Endodermal cell (in vitro differentiated cells): ENCODE results near the gene ACHE. TPM values are rescaled to one million over a fixed set of nuclear protein-coding genes. Genes with fewer than 3 reads are reported as not detected.
A peak's percentile ranks its signal among the peaks of the same experiment; 100 is the strongest.

Experiments used
- DNase-seq: peaks from one replicate; pipeline ENCODE4 v3.0.0-alpha.2; 2017
- H3K27ac ChIP-seq: 2 replicates; pipeline ENCODE4 v1.5.1; 2013; ENCODE audit warnings: mild to moderate bottlenecking, low read depth, low read length, moderate library complexity
- H3K27me3 ChIP-seq: 2 replicates; pipeline ENCODE4 v1.6.1; 2013; ENCODE audit warnings: mild to moderate bottlenecking, low read length, moderate library complexity; ENCODE audit not compliant: insufficient read depth, control insufficient read depth, poor library complexity, severe bottlenecking
- H3K36me3 ChIP-seq: 2 replicates; pipeline ENCODE4 v1.7.0; 2013; ENCODE audit warnings: mild to moderate bottlenecking, low read length, moderate library complexity; ENCODE audit not compliant: control insufficient read depth, insufficient read depth
- H3K4me1 ChIP-seq: one replicate; pipeline ENCODE4 v1.7.0; 2013; ENCODE audit warnings: low read length; ENCODE audit not compliant: control insufficient read depth, insufficient read depth
- H3K4me3 ChIP-seq: 2 replicates; pipeline ENCODE4 v1.5.1; 2013; ENCODE audit warnings: mild to moderate bottlenecking, low read length, moderate library complexity
- H3K9ac ChIP-seq: 2 replicates; pipeline ENCODE4 v1.6.1; 2013; ENCODE audit warnings: mild to moderate bottlenecking, low read length, moderate library complexity; ENCODE audit not compliant: poor library complexity, severe bottlenecking; ENCODE audit errors: extremely low read depth
- H3K9me3 ChIP-seq: 2 replicates; pipeline ENCODE4 v1.6.1; 2013; ENCODE audit warnings: mild to moderate bottlenecking, low read length, moderate library complexity; ENCODE audit not compliant: control insufficient read depth
- H3K27ac Mint-ChIP-seq: 2 replicates; pipeline ENCODE4 v1.8.0; 2020; ENCODE audit warnings: mixed read lengths
- H3K27me3 Mint-ChIP-seq: 2 replicates; pipeline ENCODE4 v1.8.0; 2021; ENCODE audit warnings: mild to moderate bottlenecking, mixed read lengths; ENCODE audit not compliant: insufficient read depth
- H3K36me3 Mint-ChIP-seq: 2 replicates; pipeline ENCODE4 v1.8.0; 2020; ENCODE audit warnings: low read depth, mixed read lengths
- H3K4me1 Mint-ChIP-seq: 2 replicates; pipeline ENCODE4 v1.8.0; 2020; ENCODE audit warnings: mixed read lengths
- H3K4me3 Mint-ChIP-seq: 2 replicates; pipeline ENCODE4 v1.8.0; 2020; ENCODE audit warnings: mild to moderate bottlenecking, moderate library complexity, mixed read lengths
- H3K9me3 Mint-ChIP-seq: 2 replicates; pipeline ENCODE4 v1.8.0; 2020; ENCODE audit warnings: mild to moderate bottlenecking, mixed read lengths
- CTCF ChIP-seq: fragments of 200-600 bp; sonication (generic); conservative IDR thresholded peaks from 2 replicates; pipeline ENCODE4 v1.5.0; 2021; ENCODE audit warnings: antibody characterized with exemption, mild to moderate bottlenecking
- WGBS, 2 experiments: methylation state at CpG; one replicate each; pipeline versions ENCODE4 v1.1.5 to v1.1.7; 2013; ENCODE audit warnings: missing lambda C conversion rate in 2 of 2, mixed read lengths in 1 of 2; ENCODE audit not compliant: insufficient coverage in 1 of 2, insufficient read length in 1 of 2; 5-methylcytosine and 5-hydroxymethylcytosine counted together
- total RNA-seq, 2 donors: library from RNA; stranded (reverse); fragmentation: NEBNext Ultra II Directional in 1 of 2; extraction: Animal tissue kit (Norgen Biotek cat#: 25700) in 1 of 2; gene quantifications; 2 replicates in 1 of 2; 3 replicates in 1 of 2; pipeline ENCODE4 v1.2.1, GENCODE V29; 2021

Gene ACHE
- total RNA-seq, 2 donors from 2014 or later, result 2.6 to 13.7 TPM

DNA sequence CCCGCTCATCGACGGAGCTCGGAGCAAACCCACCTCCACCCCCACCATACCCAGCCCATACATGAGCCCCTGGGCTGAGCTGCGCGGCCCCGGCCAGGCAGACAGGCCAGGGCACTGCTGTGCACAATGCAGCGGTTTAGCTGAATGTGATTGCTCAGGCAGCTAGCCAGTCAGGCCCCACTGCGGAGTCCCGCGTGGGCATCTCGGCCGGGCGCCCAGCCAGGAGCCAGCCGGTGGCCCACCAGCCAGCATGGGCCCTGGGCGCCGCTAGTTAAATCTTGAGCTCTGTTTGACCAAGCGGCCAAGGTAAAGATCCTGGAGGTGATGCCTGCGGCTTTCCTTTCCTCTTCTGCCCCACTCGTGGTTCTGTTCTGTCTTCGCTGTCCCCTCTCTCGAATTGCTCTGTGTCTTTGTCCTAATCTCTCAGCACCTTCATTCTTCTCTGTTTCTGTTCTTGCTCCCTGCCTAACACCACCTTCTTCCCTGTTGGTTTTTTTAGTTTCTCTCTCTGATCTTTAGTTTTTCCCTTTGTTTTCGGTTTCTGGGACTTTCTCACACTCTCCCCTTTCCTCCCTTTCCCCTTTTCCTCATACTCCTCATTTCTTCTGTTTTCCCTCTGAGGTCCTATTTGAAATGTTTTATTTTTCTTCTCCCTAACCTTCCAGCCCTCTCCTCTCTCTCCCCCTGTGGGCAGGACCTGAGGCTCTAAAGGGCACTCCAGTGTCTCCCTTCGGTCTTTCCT, 12.7 kb downstream of the ACHE start:
- Mint-ChIP-seq H3K27me3 (no peaks in the 10 kb centered on the region), H3K36me3 (peaks cover 93% of the 10 kb centered on the region), H3K4me1 (peaks cover 17% of the 10 kb centered on the region), H3K9me3 (no peaks in the 10 kb centered on the region), H3K27ac (peak overlapping the region; percentile 1), H3K4me3 (no peak overlapping the region)
- Histone ChIP-seq H3K9me3 (no peaks in the 10 kb centered on the region), H3K27me3 (no peaks in the 10 kb centered on the region), H3K27ac (no peak overlapping the region), H3K4me3 (no peak overlapping the region), H3K36me3 (peaks cover 94% of the 10 kb centered on the region), H3K4me1 (no peaks in the 10 kb centered on the region), H3K9ac (no peak overlapping the region)
- WGBS, 2 experiments, result 91 to 93% methylated on average over 12 to 24 of the region's 24 CpGs
- no peak for DNase-seq
- TF ChIP-seq CTCF, result no peak

DNA sequence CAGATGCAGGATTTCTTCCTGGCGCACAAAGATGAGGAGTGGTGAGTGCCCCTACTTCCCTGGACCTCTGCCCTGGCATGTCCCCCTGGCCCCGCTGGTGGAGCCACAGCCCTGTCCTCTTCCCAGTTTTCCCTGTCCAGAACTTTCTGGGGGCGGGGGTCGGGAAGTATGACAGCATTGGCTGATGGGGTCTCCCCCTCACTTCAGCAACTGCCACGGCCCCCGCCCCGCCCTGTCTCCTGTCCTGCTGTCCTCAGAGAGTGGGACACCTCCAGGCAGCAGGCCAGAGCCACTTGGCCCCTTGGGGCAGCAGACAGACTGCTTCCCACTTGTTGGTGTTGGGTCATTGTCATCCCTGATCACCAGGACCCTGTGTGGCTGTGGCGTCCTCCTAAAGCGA, 13.5 kb downstream of the ACHE start:
- Mint-ChIP-seq H3K27me3 (no peaks in the 10 kb centered on the region), H3K36me3 (peaks cover 91% of the 10 kb centered on the region), H3K9me3 (no peaks in the 10 kb centered on the region), H3K27ac (peak overlapping the region; percentile 5), H3K4me1 (peaks cover 10% of the 10 kb centered on the region), H3K4me3 (no peak overlapping the region)
- no peak for TF ChIP-seq CTCF
- Histone ChIP-seq H3K9ac (no peak overlapping the region), H3K27me3 (no peaks in the 10 kb centered on the region), H3K27ac (no peak overlapping the region), H3K9me3 (no peaks in the 10 kb centered on the region), H3K36me3 (peaks cover 92% of the 10 kb centered on the region), H3K4me1 (no peaks in the 10 kb centered on the region), H3K4me3 (no peak overlapping the region)
- no peak for DNase-seq
- 95 to 100% methylated on average over 1 to 9 of the region's 9 CpGs for WGBS, 2 experiments

DNA sequence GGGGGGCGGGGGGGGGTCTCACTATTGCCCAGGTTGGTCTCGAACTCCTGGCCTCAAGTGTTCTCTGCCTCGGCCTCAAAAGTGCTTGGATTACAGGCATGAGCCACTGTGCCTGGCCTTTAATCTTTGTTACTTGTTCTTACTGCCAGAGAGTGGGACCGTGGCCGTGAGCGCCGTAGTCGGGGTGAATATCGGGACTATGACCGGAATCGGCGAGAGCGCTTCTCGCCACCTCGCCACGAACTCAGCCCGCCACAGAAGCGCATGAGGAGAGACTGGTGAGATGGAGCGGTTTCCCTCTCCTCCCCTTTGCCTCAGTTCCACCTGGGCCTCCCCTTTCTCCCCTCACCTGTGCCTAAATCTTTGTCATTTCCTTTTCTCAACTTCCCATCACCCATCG, 14.6 kb downstream of the ACHE start:
- no peaks in the 10 kb centered on the region for H3K27me3 Mint-ChIP-seq
- Histone ChIP-seq H3K36me3 (peaks cover 90% of the 10 kb centered on the region), H3K27ac (no peak overlapping the region), H3K9me3 (no peaks in the 10 kb centered on the region), H3K27me3 (no peaks in the 10 kb centered on the region), H3K9ac (no peak overlapping the region), H3K4me1 (no peaks in the 10 kb centered on the region), H3K4me3 (no peak overlapping the region)
- no peak overlapping the region for H3K27ac Mint-ChIP-seq
- peaks cover 10% of the 10 kb centered on the region for H3K4me1 Mint-ChIP-seq
- H3K4me3 Mint-ChIP-seq, result no peak overlapping the region
- H3K36me3 Mint-ChIP-seq, result peaks cover 88% of the 10 kb centered on the region
- no peak for DNase-seq
- no peaks in the 10 kb centered on the region for H3K9me3 Mint-ChIP-seq
- no peak for TF ChIP-seq CTCF
- WGBS, 2 experiments, result 97 to 98% methylated on average over 10 to 20 of the region's 20 CpGs
